IPS-NIHi7 (cell line): ENCODE results near the gene GRHL1.
"Not testable (repeated sequence)": the region's sequence is repeated elsewhere in the genome, so short reads cannot be mapped to it uniquely, and the experiment has no call there.

ENCODE experiments used
- DNase-seq: peaks from one replicate; pipeline ENCODE4 v3.0.0; 2012; ENCODE audit warnings: mixed read lengths; ENCODE audit errors: extremely low spot score

GRHL1 gene

GRCh38 chr2:10026940-10027569 lies 75.6 kb downstream of the GRHL1 start:
- no peak for DNase-seq

GRCh38 chr2:10027660-10028330 lies 76.3 kb downstream of the GRHL1 start:
- DNase-seq = no peak

- peak; percentile 59 for DNase-seq
These were observed 77.0 kb downstream of the GRHL1 start for GRCh38 chr2:10028407-10028987.

GRCh38 chr2:10028988-10029874 lies 77.7 kb downstream of the GRHL1 start:
- DNase-seq = peak; percentile 66

GRCh38 chr2:10029875-10030223 lies 78.4 kb downstream of the GRHL1 start:
- DNase-seq = no peak

GRCh38 chr2:10030311-10030736 lies 78.8 kb downstream of the GRHL1 start:
- DNase-seq = no peak

GRCh38 chr2:10030798-10031197 lies 79.3 kb downstream of the GRHL1 start:
- not testable (repeated sequence) for DNase-seq

- no peak for DNase-seq
These were observed 80.6 kb downstream of the GRHL1 start for GRCh38 chr2:10031886-10032745.

- no peak for DNase-seq
These were observed 81.2 kb downstream of the GRHL1 start for GRCh38 chr2:10032746-10033105.

GRCh38 chr2:10033251-10034006 lies 81.9 kb downstream of the GRHL1 start:
- DNase-seq = no peak

- DNase-seq = no peak
These were observed 83.0 kb downstream of the GRHL1 start for GRCh38 chr2:10034333-10035052.

- no peak for DNase-seq
These were observed 83.5 kb downstream of the GRHL1 start for GRCh38 chr2:10035053-10035422.

- no peak for DNase-seq
These were observed 84.1 kb downstream of the GRHL1 start for GRCh38 chr2:10035633-10036032.

GRCh38 chr2:10036095-10036884 lies 84.8 kb downstream of the GRHL1 start:
- DNase-seq = peak; percentile 46

- DNase-seq = no peak
These were observed 86.6 kb downstream of the GRHL1 start for GRCh38 chr2:10038123-10038522.

GRCh38 chr2:10038716-10039115 lies 87.2 kb downstream of the GRHL1 start:
- no peak for DNase-seq

- no peak for DNase-seq
These were observed 88.3 kb downstream of the GRHL1 start for GRCh38 chr2:10039658-10040410.

GRCh38 chr2:10041711-10042110 lies 90.2 kb downstream of the GRHL1 start:
- no peak for DNase-seq
